Endodermal cell (in vitro differentiated cells): ENCODE data around the gene BRMS1. TPM values are rescaled to one million over a fixed set of nuclear protein-coding genes. Genes with fewer than 3 reads are reported as not detected.
"Not testable (repeated sequence)": the region's sequence is repeated elsewhere in the genome, so short reads cannot be mapped to it uniquely, and the experiment has no call there.

Experiments used
- DNase-seq: peaks from one replicate; pipeline ENCODE4 v3.0.0-alpha.2; 2017
- H3K27ac ChIP-seq: 2 replicates; pipeline ENCODE4 v1.5.1; 2013; ENCODE audit warnings: mild to moderate bottlenecking, low read depth, low read length, moderate library complexity
- H3K27me3 ChIP-seq: 2 replicates; pipeline ENCODE4 v1.6.1; 2013; ENCODE audit warnings: mild to moderate bottlenecking, low read length, moderate library complexity; ENCODE audit not compliant: insufficient read depth, control insufficient read depth, poor library complexity, severe bottlenecking
- H3K36me3 ChIP-seq: 2 replicates; pipeline ENCODE4 v1.7.0; 2013; ENCODE audit warnings: mild to moderate bottlenecking, low read length, moderate library complexity; ENCODE audit not compliant: control insufficient read depth, insufficient read depth
- H3K4me1 ChIP-seq: one replicate; pipeline ENCODE4 v1.7.0; 2013; ENCODE audit warnings: low read length; ENCODE audit not compliant: control insufficient read depth, insufficient read depth
- H3K4me3 ChIP-seq: 2 replicates; pipeline ENCODE4 v1.5.1; 2013; ENCODE audit warnings: mild to moderate bottlenecking, low read length, moderate library complexity
- H3K9ac ChIP-seq: 2 replicates; pipeline ENCODE4 v1.6.1; 2013; ENCODE audit warnings: mild to moderate bottlenecking, low read length, moderate library complexity; ENCODE audit not compliant: poor library complexity, severe bottlenecking; ENCODE audit errors: extremely low read depth
- H3K9me3 ChIP-seq: 2 replicates; pipeline ENCODE4 v1.6.1; 2013; ENCODE audit warnings: mild to moderate bottlenecking, low read length, moderate library complexity; ENCODE audit not compliant: control insufficient read depth
- H3K27ac Mint-ChIP-seq: 2 replicates; pipeline ENCODE4 v1.8.0; 2020; ENCODE audit warnings: mixed read lengths
- H3K27me3 Mint-ChIP-seq: 2 replicates; pipeline ENCODE4 v1.8.0; 2021; ENCODE audit warnings: mild to moderate bottlenecking, mixed read lengths; ENCODE audit not compliant: insufficient read depth
- H3K36me3 Mint-ChIP-seq: 2 replicates; pipeline ENCODE4 v1.8.0; 2020; ENCODE audit warnings: low read depth, mixed read lengths
- H3K4me1 Mint-ChIP-seq: 2 replicates; pipeline ENCODE4 v1.8.0; 2020; ENCODE audit warnings: mixed read lengths
- H3K4me3 Mint-ChIP-seq: 2 replicates; pipeline ENCODE4 v1.8.0; 2020; ENCODE audit warnings: mild to moderate bottlenecking, moderate library complexity, mixed read lengths
- H3K9me3 Mint-ChIP-seq: 2 replicates; pipeline ENCODE4 v1.8.0; 2020; ENCODE audit warnings: mild to moderate bottlenecking, mixed read lengths
- WGBS, 2 experiments: methylation state at CpG; one replicate each; pipeline versions ENCODE4 v1.1.5 to v1.1.7; 2013; ENCODE audit warnings: missing lambda C conversion rate in 2 of 2, mixed read lengths in 1 of 2; ENCODE audit not compliant: insufficient coverage in 1 of 2, insufficient read length in 1 of 2; 5-methylcytosine and 5-hydroxymethylcytosine counted together
- total RNA-seq, 2 donors: library from RNA; stranded (reverse); fragmentation: NEBNext Ultra II Directional in 1 of 2; extraction: Animal tissue kit (Norgen Biotek cat#: 25700) in 1 of 2; gene quantifications; 2 replicates in 1 of 2; 3 replicates in 1 of 2; pipeline ENCODE4 v1.2.1, GENCODE V29; 2021
- TF ChIP-seq, protein P1 (sequence below): fragments of 200-600 bp; sonication (generic); conservative IDR thresholded peaks from 2 replicates; pipeline ENCODE4 v1.5.0; 2021; ENCODE audit warnings: antibody characterized with exemption, mild to moderate bottlenecking

Gene BRMS1
- total RNA-seq, 2 donors from 2014 or later: 38.7 to 40.3 TPM

DNA sequence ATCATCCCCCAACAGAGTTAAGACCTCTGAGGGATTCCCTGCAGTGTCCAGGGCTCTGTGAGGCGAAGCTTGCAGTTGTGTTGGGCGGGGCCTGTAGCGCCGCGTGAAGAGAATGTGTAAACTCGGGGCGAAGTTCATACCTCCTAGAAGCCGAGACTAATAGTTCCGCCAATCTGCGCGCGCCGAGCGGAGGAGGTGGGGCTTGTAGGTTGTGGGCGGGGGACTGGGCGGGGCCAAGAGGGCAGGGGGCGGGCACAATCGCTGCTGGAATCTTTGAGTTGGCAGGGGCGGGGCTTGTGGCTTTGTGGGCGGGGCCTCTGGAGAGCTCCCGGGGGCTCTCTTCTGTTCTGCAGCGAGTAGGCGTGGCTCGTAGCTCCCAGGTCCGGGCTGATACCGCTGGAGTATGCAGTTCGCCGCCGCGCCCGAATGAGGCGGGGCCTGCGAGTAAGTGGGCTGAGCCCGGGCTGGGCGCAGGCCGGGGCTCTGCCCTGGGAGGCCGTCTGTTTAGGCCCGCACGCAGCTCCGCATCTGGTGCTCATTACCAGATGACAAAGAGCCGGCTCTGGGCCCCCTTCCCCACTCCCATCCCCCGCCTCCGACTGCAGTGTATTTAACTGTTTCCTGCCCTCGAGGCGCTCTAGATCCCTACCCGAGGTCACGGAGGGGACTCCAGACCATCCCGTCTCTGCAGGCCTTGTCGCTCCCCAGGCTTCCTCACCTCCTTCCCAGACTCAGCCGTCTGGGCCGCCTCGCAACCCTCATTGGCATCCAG is 32.2 kb downstream of the BRMS1 start:
- Histone ChIP-seq H3K4me3 (peak overlapping the region; percentile 90), H3K27ac (peak overlapping the region; percentile 98), H3K9me3 (no peaks in the 10 kb centered on the region), H3K9ac (peak overlapping the region; percentile 64), H3K4me1 (peaks cover 3% of the 10 kb centered on the region), H3K27me3 (no peaks in the 10 kb centered on the region), H3K36me3 (no peaks in the 10 kb centered on the region)
- TF ChIP-seq, protein P1, sequence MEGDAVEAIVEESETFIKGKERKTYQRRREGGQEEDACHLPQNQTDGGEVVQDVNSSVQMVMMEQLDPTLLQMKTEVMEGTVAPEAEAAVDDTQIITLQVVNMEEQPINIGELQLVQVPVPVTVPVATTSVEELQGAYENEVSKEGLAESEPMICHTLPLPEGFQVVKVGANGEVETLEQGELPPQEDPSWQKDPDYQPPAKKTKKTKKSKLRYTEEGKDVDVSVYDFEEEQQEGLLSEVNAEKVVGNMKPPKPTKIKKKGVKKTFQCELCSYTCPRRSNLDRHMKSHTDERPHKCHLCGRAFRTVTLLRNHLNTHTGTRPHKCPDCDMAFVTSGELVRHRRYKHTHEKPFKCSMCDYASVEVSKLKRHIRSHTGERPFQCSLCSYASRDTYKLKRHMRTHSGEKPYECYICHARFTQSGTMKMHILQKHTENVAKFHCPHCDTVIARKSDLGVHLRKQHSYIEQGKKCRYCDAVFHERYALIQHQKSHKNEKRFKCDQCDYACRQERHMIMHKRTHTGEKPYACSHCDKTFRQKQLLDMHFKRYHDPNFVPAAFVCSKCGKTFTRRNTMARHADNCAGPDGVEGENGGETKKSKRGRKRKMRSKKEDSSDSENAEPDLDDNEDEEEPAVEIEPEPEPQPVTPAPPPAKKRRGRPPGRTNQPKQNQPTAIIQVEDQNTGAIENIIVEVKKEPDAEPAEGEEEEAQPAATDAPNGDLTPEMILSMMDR: no peak
- Mint-ChIP-seq H3K4me3 (peak overlapping the region; percentile 72), H3K9me3 (no peaks in the 10 kb centered on the region), H3K27me3 (peaks cover 22% of the 10 kb centered on the region), H3K36me3 (no peaks in the 10 kb centered on the region), H3K27ac (peak overlapping the region; percentile 95), H3K4me1 (peaks cover 9% of the 10 kb centered on the region)
- 3 to 9% methylated on average over 11 to 52 of the region's 52 CpGs for WGBS, 2 experiments
- DNase-seq: peak; percentile 100

DNA sequence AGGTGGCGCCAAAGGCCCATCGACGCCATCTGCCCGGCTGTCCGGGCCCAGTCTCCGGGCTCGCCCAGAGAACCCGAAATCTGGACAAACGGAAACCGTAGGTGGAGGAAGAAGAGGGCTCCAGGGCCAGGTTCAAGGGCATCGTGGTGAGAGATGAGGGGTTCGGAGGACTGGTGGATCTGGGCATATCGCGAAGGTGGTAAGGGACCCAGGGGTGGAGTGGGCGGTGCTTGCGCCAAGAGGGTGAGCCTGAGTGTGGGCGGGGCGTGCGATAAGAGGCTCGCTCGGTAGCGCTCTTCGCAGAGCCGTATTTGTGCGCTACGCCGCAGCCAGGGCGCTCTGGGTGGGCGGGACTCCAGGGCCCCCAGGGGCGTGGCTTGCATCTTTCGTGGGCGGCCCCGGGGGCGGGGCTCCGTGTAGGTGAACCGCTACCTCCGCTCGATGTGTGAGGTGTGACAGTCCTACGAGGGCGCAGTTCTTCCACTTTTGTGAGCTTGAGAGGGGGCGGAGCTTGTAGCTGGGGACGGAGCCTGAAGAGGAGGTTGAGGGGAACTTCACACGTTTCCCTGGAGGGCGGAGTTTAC is 32.8 kb downstream of the BRMS1 start:
- Histone ChIP-seq H3K4me3 (peak overlapping the region; percentile 90), H3K9ac (peak overlapping the region; percentile 64), H3K9me3 (no peaks in the 10 kb centered on the region), H3K27ac (peak overlapping the region; percentile 81), H3K36me3 (no peaks in the 10 kb centered on the region), H3K4me1 (peaks cover 3% of the 10 kb centered on the region), H3K27me3 (no peaks in the 10 kb centered on the region)
- DNase-seq: peak; percentile 96
- peaks cover 28% of the 10 kb centered on the region for H3K27me3 Mint-ChIP-seq
- TF ChIP-seq, protein P1: no peak
- 0% methylated on average over 11 to 44 of the region's 44 CpGs for WGBS, 2 experiments
- peaks cover 5% of the 10 kb centered on the region for H3K4me1 Mint-ChIP-seq
- H3K9me3 Mint-ChIP-seq: no peaks in the 10 kb centered on the region
- no peaks in the 10 kb centered on the region for H3K36me3 Mint-ChIP-seq
- peak overlapping the region; percentile 72 for H3K4me3 Mint-ChIP-seq
- H3K27ac Mint-ChIP-seq: peak overlapping the region; percentile 95

DNA sequence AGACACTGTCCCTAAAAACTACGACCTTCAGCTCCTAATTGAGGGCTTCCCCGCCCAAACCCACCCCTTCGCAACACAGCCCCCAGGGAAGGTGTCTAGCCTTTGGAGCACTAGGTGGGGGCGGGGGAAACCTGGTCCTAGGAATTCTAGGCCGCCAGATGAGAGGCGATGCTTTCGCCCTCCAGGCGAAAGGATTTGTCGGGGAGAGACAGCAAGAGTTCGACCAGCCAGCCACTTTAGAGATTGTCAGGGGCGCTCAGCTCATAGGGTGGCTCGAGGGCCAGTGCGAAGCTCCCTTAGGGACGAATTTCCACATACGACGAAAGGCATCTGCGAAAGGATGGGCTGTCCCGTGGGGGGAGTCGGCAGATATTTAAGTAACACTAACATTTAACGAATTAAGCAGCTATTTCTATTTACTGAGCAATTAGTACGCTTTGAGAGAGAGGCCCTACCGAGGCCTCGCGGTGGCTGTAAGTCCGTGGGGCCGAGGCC is 33.4 kb downstream of the BRMS1 start:
- Histone ChIP-seq H3K4me3 (peak overlapping the region; percentile 90), H3K27me3 (no peaks in the 10 kb centered on the region), H3K9me3 (no peaks in the 10 kb centered on the region), H3K36me3 (no peaks in the 10 kb centered on the region), H3K27ac (peak overlapping the region; percentile 81), H3K9ac (peak overlapping the region; percentile 64), H3K4me1 (peaks cover 3% of the 10 kb centered on the region)
- peaks cover 5% of the 10 kb centered on the region for H3K4me1 Mint-ChIP-seq
- peak overlapping the region; percentile 72 for H3K4me3 Mint-ChIP-seq
- no peak for DNase-seq
- H3K27ac Mint-ChIP-seq: peak overlapping the region; percentile 95
- TF ChIP-seq, protein P1: peak; percentile 92
- H3K36me3 Mint-ChIP-seq: no peaks in the 10 kb centered on the region
- H3K27me3 Mint-ChIP-seq: peaks cover 33% of the 10 kb centered on the region
- WGBS, 2 experiments: 25 to 31% methylated on average over 9 to 26 of the region's 26 CpGs
- H3K9me3 Mint-ChIP-seq: no peaks in the 10 kb centered on the region

DNA sequence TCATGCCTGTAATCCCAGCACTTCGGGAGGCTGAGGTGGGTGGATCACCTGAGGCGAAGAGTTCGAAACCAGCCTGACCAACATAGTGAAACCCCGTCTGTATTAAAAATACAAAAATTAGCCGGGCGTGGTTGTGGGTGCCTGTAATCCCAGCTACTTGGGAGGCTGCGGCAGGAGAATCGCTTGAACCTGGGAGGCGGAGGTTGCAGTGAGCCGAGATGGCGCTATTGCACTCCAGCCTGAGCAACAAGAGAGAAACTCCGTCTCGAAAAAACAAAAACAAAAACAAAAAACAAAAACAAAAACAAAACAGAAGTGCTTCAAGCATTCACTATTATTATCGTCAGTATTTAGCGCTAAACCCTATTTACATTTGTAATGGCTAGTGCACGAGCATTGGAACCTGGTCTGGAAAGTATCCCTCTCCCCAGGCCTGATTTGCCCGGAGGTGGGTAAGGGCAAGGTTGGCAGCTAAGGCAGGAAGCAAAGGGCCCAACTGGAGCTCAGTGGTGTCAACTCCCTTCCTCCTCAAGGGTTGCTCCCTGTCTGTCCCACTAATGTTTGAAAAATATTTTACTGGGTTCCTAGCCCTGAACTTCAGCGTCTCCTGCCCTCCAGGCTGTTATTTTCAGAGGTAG is 34.0 kb downstream of the BRMS1 start:
- not testable (repeated sequence) for H3K4me1 ChIP-seq, H3K9me3 Mint-ChIP-seq, H3K9me3 ChIP-seq, H3K4me3 Mint-ChIP-seq, H3K36me3 Mint-ChIP-seq, H3K4me3 ChIP-seq, H3K36me3 ChIP-seq, H3K27me3 ChIP-seq, H3K9ac ChIP-seq, H3K4me1 Mint-ChIP-seq, H3K27ac Mint-ChIP-seq, H3K27ac ChIP-seq
- H3K27me3 Mint-ChIP-seq: peaks cover 33% of the 10 kb centered on the region
- DNase-seq: peak; percentile 38
- WGBS, 2 experiments: 89 to 94% methylated on average over 17 to 18 of the region's 18 CpGs
